OCI-M2 (cell line): ENCODE measurements around the gene ADAM12.

Source experiments
- DNase-seq: peaks from one replicate; lab custom pipeline; 2025; ENCODE audit not compliant: unreplicated experiment; lab: John Stamatoyannopoulos, UW

The ADAM12 gene

DNA sequence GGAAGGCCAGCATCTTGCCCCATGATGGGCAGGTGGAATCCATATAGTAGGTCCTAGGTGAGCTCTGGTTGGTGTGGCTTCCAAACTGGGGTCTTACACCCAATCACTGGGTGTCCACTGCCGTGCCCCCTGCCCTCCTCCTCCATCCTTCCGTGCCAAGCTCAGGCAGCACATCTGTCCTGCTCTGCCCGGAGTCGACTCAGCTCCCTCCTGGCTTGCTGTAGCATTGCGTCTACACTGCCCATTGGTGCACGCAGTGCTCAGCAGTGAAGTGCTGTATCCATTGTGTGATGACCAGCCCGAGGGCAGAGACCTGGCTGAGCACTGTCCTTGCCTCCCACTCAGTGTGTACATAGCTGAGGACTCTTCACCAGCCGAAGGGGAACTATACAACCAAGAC, 148.4 kb downstream of the ADAM12 start:
- DNase-seq, result no peak

DNA sequence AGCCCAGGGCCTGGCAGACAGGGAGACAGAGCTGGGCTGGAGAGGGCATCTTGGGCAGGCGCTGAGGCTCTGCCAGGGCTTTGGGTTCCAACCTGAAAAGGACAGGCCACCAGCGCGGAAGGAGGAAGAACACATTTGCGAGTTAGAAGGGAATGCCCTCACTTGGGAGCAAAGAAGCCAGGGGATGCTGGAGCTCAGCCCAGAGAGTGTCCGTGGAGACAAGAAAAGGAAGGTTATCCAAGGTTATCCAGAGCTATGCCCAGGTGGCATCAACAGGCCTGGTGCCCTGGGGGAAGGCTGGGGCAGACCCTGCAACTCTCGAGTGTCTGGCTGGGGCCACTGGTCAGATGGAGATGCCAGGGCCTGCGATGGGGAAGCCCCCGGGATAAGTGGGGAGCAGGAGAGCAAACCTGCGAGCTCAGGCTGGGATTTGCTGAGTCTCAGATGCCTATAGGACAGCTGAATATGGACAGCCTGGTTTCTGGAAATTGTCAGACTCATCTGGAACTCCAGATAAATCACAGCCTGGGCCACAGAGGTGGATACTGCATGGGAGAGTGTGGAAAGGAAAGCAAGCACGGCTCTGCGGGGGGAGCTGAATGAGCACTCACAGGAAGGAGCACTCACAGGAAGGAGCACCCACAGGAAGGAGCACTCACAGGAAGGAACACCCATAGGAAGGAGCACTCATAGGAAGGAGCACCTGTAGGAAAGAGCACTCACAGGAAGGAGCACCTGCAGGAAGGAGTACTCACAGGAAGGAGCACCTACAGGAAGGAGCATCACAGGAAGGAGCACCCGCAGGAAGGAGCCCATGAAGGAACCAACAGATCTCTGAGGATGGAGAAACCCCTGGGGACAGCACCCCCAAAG, 152.1 kb downstream of the ADAM12 start:
- no peak for DNase-seq

GRCh38 chr10:126235091-126235978, 152.9 kb downstream of the ADAM12 start:
- DNase-seq, result no peak

GRCh38 chr10:126234630-126235029, 153.6 kb downstream of the ADAM12 start:
- no peak for DNase-seq

DNA sequence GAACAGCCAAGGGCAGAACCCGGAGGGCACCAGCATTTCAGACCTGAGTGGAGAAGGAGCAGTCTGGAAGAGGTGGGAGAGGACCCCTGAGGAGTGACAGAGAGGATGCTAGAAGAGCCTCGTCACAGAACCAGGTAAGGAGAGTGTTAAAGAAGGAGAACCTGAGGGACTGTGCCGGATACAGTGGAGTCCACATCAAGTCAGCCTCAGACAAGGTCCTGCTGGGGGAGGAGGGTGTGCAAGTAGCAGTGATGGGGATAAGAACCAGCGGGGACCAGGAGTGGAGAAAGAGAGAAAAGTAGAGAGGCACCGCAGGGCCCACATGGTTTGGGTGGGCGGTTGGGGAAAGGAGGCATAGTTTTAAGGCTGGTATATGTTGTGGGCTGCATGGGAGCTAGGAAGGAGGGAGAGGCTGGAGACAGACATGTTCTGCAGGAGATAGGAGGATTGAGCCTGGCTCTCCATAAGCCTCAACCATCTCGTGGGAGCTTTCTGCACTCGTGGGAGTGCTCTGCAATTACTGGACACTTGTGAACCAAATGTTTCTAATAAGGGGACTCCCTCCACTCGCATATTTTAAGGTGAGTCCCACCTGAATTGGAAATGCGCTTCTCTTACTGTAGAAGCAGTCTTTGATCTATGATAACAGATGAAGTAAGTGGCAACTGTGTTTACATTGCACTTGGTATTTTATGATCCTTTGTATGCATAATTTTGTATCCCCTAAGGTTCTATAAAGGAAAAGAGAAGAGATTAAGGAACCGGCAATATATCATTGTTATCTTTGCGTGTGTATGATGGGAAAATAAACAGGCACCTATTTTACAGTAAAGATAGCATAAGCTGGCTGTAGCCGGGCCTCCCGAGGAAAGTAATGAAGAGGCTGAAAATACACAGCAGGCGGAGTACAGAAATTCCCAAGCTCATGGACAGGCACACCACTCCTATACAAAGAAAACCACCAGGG, 154.8 kb downstream of the ADAM12 start:
- DNase-seq, result no peak

DNA sequence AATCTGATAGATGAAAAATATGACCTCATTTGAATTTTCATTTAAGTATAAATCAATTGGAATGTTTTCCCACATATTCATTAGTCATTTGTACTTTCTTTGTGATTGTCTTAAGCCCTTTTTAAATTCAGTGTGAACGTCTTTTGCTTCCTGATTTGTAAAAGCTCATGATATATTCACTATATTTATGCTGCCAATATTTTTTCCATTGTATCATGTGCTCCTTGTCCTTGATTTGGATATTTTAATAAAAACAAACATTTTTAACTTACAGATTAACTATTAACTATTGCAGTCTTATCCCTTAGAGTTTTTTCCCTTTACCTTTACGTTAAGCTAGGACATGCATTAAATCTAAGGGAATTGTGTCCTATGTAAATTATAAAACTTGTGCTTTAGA, 157.7 kb downstream of the ADAM12 start:
- DNase-seq, result no peak

DNA sequence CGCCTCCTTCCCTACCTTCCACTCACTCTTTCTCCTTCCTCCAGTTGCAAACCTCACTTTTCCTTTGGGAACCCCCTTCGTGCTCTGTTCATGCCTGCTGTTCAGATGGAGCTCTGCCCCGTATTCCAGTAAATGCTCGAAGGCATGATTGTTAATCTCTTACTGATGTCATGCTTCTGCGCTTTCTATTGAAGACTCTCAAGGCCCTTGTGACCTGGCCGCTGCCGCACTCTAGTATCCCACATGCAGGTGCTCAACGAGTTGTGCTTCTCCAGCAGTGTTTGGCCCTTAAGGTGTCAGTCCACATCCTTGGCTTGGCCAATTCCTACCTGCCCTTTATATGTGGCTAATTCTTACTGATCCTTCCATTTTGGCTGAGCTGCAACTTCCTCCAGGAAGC, 158.6 kb downstream of the ADAM12 start:
- DNase-seq, result no peak

- no peak for DNase-seq
These were observed 160.5 kb downstream of the ADAM12 start for GRCh38 chr10:126227762-126228134.

GRCh38 chr10:126226988-126227761, 161.1 kb downstream of the ADAM12 start:
- no peak for DNase-seq

DNA sequence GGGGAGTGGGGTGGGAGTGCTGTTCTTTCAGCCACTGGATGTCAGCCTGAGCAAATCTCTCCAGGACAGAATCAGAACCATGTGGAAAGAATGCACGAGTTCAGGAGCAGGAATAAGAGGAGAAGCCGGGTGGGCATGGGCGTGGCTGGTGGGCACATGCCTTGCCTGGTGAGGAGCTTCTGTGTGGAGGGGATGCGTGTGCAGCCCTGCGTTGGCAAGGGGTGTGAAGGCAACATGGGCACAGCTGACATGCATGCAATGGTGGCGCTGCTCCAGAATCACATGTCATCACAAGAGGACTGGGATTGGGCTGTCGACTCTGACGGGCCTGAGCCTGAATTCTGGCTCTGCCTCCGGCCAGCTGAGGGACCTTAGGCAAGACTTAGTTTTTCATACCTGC, 162.1 kb downstream of the ADAM12 start:
- no peak for DNase-seq

DNA sequence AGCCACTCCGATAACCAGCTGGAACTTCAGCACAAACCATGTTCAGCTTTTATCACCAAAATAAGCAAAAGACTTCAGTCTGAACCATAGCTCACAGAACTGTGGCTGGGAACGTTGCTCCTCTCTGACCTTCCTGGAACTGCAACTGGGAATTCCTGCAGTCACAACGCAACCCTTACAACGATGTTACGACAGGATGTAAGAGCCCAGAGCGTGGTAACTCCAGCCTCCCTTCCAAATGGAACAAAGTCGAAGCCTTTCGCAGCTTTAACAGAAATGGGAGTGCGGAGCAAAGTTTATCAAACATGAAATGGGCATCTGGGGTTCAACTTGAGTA, 162.6 kb downstream of the ADAM12 start:
- DNase-seq, result no peak

- DNase-seq, result no peak
These were observed 163.2 kb downstream of the ADAM12 start for GRCh38 chr10:126224967-126225671.

- no peak for DNase-seq
These were observed 164.7 kb downstream of the ADAM12 start for GRCh38 chr10:126223512-126224067.

DNA sequence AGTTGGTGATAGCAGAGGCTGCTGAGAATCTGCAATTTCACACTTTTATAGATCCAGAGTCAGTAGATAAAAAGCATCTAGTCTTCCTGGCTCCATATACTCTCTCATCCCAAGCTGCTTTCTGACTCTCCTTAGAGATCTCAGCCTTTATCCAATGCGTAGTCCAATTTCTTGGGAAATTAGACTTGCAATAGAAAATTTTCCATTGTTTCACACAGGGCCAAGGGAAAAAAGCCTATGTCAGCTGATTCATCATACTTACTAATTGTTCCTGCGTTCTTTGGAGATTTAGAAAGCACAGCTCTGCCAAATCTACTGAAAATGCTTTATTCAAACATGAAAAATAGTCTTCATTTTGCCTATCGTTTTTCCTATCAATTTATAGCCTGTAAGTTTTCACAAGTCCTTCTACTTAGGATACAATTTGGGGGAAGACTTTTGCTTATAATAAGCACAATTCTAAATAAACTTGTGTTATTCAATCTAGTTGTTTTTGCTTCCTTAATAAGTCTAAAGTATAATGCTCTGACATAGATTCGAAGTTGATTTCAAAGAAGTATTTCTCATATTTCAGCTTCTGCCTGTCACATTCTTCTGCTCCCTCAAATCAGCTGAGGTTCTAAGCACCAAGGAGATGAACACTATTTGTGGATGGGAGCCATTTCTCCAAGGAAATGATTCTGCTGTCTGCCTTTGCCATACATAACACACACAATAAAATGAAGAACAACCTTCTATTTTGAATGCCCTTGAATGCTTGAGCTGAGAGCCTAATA, 165.4 kb downstream of the ADAM12 start:
- no peak for DNase-seq

GRCh38 chr10:126221874-126222273, 166.4 kb downstream of the ADAM12 start:
- no peak for DNase-seq

- no peak for DNase-seq
These were observed 169.3 kb downstream of the ADAM12 start for GRCh38 chr10:126218778-126219649.

GRCh38 chr10:126218174-126218573, 170.1 kb downstream of the ADAM12 start:
- DNase-seq, result no peak

DNA sequence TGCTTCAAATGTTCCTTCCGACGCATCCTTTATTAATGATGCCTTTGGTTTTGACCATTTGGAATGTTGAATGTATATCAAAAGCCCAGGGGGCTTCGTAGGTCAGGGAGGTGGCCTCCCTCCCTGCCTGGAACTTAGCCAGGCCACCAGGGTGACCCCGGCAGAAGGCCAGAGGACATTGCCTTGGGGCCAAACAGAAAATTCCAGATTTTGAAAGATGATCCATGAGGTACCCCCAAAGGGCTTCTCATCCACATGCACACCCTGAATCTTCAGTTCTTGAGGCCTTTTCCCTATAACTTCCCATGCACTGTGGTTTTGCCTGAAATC, 171.7 kb downstream of the ADAM12 start:
- DNase-seq, result no peak
